Stimulated activated CD8-positive, alpha-beta memory T cell treated with anti-CD3 and anti-CD28 coated beads, Interleukin-7, amount 100 ng/mL, for 4 hours (primary cell): ENCODE results near the gene PPP2R5B.
A peak's percentile ranks its signal among the peaks of the same experiment; 100 is the strongest.

Experiments
- DNase-seq, 2 donors: peaks; one replicate each; pipeline ENCODE4 v3.0.0-alpha.2; 2020; ENCODE audit warnings: low read depth in 2 of 2

Gene PPP2R5B

GRCh38 chr11:64923944-64924909 lies at the start of gene PPP2R5B:
TSS of gene PPP2R5B (plus strand) at chr11:64924689. CDS start at chr11:64925735, 1,046 bp downstream.
- peak; percentile 81 to 87 for DNase-seq

DNA sequence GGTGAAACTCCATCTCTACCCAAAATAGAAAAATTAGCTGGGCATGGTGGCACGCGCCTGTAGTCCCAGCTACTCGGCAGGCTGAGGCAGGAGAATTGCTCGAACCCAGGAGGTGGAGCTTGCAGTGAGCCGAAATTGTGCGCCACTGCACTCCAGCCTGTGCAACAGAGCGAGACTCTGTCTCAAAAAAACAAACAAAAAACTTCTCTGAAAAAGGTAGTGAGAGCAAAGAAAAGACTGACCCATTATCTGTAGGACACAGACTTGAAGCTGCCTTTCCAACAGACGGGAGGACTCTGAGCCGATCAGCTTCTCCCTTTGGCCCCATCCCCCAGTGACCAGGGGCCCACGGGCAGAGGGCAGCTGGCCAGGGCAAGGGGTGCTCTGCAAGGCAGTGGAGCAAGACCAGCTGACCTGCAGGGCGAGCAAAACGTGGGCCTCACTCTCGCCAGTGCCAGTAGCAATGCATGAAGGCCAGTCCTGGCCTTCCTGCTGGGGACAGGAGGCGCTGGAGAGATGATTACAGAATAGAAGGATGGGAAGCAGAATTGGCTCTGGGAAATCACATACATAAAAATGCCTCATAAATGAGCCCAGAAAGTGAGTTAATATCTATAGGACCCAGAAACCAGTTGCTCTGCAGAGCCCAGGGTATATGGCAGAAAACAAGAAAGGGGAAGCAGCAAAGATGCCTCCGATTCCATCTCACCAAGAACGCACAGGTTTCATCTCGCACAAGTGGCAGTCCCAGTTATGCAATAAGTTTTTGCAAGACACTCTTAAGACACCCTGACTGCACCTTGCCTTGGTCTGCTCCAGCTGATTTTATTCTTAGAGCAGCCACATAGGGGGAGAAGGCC lies 48.9 kb upstream of the PPP2R5B start:
- DNase-seq: no peak

- no peak for DNase-seq
These were observed 48.2 kb upstream of the PPP2R5B start for GRCh38 chr11:64876229-64876750.

DNA sequence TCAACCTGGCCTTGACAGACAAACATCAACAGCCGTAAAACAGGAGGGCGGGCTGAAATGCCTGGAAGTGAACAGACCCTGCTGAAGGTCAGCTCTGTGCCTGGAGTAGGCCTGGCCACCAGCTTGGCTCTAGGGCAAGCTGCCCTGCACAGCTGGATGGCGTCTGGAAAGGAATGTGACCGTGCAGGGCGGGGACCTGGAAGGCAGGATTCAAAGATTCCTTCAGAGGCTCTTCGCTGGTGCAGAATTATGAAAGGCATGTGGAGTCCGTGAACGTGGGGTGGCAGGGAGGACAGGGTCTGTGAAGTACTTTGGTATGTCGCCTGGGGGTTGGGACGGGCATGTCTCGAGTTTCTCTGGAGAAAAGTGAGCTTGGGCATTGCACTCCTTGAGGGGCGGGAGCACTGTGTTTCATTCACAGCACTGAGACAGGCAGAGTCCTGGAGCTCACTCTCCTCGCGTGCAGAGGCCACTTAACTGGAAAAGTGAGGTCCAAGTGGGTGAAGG lies 47.6 kb upstream of the PPP2R5B start:
- no peak for DNase-seq

- DNase-seq: no peak
These were observed 46.9 kb upstream of the PPP2R5B start for GRCh38 chr11:64877390-64878222.

- no peak for DNase-seq
These were observed 46.3 kb upstream of the PPP2R5B start for GRCh38 chr11:64878223-64878493.

DNA sequence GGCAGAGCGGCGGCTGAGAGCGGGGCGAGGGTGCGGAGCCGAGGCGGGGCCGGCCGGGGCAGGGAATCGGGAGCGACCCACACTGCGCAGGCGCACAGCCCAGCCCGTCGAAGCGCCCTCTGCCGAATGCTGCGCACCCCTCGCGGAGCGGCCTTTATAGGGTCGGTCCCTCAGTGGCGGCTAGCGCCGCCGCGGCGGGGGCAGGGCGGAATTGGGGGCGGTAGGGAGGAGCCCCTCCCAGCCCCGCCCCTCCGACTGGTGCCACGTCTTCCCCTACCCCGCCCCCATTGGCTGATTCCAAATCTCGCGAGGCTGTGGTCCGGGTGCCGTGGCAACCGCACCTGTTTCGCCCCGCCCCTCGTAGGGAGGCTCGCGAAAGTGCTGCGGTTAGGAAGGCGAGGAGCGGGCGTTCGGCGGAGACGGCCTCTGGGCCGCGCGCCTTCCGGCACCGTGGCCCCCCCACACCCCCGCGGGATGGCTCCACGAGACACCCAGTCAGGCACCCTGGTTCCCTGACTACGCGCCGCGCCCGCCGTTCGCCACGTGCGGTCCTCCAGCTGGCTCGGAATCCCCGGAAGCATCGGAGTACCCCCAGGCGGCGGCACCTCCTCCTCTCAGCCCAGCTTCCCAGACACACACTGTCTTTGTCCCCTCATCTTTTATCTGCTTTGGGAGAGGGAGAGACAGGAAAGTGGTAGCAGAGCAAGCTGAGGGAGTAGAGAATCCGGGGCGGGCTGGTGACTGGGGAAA lies 45.8 kb upstream of the PPP2R5B start, which contains the start of gene EHD1:
TSS of gene EHD1 (minus strand) at position 128 of the 750 bp plus-strand sequence. CDS start 157 bp downstream, outside the sequence.
- peak; percentile 99 for DNase-seq

GRCh38 chr11:64879244-64879900 lies 45.1 kb upstream of the PPP2R5B start:
- no peak for DNase-seq

DNA sequence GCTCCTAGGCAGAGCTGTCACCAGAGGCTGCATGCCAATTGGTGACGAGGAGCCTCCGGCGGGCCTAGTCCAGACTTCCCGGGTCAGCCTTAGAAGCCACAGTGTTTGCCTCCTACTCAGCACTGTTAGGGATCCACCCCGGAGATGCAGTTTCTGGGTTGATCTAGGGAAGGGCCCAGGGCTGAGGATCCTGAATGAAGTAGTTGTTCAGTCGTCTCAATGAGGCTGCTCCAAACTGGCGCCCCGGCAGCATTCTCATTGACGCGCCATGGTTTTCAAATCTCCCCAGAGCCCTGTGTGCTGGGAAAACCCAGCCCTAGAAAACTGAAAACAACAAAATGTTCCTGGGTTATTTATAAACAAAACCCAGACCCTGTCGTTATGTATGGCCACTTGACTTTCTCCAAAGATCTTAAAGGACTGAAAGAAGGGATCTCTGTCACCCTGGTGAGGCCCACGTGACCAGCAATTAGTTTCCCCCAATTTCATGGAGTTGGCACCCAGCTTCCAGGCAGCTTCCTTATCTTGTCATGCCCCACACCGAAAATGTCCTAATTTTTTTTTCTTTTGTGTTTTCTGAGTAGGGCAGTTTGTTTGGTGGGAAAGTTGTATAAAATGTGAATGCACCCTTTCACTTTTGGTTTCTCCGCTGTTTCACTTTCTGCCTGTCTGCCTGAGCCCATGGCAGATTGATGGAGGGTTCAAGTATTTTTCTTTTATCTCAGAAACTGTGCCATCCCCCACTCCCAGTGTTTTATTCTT lies 44.1 kb upstream of the PPP2R5B start:
- no peak for DNase-seq

DNA sequence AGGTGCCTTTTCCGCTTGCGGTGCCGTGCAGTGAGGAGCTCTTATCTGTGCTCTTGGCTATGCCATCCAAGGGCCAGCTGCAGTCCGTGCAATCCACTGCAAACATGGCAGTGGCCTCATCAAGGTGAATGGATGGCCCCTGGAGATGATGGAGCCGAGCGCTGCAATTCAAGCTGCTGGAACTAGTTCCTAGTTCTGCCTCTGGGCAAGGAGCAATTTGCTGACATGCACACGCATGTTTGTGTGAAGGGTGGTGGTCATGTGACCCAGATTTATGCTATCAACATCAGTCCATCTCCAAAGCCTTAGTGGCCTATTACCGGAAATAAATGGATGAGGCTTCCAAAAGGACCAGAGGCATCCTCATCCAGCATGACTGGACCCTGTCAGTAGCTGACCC lies 43.0 kb upstream of the PPP2R5B start:
- DNase-seq: no peak

DNA sequence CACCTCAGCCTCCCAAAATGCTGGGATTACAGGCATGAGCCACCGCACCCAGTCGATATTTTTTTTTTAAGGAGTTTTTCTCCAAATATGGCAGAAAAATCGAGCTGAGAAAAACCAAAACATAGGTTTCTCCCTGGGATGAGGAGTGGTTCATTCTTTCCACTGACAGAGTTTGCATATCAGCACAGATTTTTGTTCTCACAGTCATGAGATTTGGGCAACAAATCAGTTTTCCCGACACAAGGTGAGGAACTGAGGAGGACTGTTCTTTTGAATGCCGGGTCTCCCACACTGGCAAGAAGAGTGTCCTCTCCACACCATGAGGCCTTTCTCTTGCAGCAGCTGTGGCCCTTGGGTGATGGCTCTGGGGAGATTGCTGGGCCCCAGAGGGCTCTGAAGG lies 42.2 kb upstream of the PPP2R5B start:
- no peak for DNase-seq

- no peak for DNase-seq
These were observed 40.9 kb upstream of the PPP2R5B start for GRCh38 chr11:64883575-64883974.

DNA sequence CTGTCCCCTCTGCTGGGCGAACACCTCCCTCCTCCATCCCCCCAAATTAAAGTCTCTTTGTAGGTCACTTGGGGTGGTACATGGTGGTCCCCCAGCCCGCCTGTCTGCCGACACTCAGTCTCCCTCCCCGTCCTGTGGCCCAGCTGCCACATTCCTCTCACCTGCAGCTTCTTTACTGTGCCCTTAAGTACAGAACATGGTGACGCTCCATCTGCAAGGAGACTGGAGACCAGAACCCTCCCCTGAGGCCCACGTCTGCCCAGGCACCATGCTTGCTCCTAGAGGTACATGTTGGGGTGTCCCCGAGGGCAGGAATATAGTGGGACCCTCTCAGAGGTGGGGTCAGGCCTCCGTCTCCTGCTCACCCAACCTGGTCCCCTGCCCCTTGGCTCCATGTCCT lies 40.5 kb upstream of the PPP2R5B start:
- no peak for DNase-seq

- no peak for DNase-seq
These were observed 38.9 kb upstream of the PPP2R5B start for GRCh38 chr11:64885367-64886286.

DNA sequence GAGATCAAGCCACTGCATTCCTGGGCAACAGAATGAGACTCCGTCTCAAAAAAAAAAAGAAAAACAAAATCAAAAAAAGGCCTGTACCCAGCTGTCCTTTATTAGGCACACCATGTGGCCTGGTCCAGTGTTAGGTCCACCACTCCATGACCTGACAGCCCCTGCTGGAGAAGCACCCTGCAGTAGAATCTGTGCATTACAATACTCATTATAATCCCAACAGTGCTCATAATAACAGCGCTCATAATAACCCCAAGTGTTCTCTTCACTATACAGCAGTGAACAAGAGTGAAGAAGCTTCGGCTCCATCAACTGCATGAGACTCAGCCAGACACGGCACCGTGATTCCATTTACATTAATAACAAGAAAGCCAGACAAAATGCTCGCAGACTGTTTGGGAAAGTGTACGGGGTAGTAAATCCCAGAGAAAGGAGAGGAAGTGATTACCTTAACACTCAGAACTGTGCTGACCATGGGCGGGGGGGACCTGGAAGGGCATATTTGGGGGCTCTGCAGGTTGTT lies 37.2 kb upstream of the PPP2R5B start:
- DNase-seq: no peak

DNA sequence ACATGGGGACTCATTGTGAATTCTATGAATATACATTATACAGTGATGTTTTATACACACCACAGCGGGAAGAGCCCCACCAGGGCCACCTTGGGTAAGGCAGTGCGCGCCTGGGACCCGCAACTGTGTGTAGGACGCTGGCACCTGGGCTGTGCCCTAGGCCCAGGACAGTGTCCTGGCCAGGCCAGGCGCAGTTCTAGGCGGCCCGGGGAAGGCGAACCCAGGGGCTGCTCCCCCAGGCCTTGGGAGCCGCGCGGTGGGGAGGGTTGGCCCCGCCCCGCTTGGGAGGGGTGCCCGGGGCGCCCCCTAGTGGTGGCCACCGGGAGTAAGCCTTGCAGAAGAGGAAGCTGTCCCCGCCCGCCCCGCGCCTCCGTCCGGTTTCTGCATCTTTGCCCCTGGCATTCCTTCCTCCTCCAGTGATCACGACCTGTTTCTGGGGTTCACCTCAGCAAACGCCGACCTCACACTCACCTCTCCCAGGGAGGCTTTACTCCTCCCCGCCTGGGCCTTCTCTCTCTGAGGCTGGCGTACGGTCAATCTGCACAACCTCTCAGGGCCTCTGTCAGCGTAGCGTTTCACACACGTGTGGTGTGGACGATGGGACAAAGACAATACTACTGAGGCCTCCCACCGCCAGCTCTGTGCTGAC lies 36.6 kb upstream of the PPP2R5B start:
- DNase-seq: peak; percentile 51 to 72

DNA sequence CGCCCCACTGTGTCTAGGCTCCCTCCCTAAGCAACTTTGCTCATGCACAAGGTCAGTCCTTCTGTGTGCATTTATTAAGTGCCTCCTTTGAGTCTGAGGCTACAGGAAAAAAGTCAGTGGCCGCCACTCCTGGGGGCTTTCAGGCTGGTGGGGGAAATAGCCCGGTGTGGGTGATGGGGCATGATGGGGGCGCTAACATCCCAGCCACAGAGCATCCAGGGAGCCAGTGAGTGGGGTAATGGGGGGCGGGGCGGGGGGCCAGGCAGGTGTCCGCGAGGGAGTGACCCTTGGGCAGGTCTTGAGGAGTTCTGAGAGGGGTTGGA lies 36.1 kb upstream of the PPP2R5B start:
- no peak for DNase-seq
